Left lobe of liver (tissue), 2 donors: ENCODE results near the gene CHMP6. TPM values are rescaled to one million over a fixed set of nuclear protein-coding genes. Genes with fewer than 3 reads are reported as not detected.
A peak's percentile ranks its signal among the peaks of the same experiment; 100 is the strongest.
"Not testable (repeated sequence)": the region's sequence is repeated elsewhere in the genome, so short reads cannot be mapped to it uniquely, and the experiment has no call there.

Experiments used
- ATAC-seq: fragments of 200-7000 bp; cut with Tn5 transposase; one replicate; pipeline ENCODE4 v1.9.1; 2020; ENCODE audit warnings: mild to moderate bottlenecking, moderate library complexity
- DNase-seq: peaks from one replicate; pipeline ENCODE4 v3.0.0-alpha.2; 2020; ENCODE audit warnings: low spot score
- total RNA-seq: library from RNA; stranded (reverse); gene quantifications from one replicate; pipeline ENCODE4 v1.2.1, GENCODE V29; 2021
- donor health status: DM: no; HTN: no; CAD: no; lungs with moderate emphysema.
- donor health status: DM: no; HTN: yes; CAD: no.

CHMP6 gene
- total RNA-seq, 1 donor from 2014 or later, result 16.5 TPM

- DNase-seq (peak; percentile 45), ATAC-seq (no peak)
These were observed 36.2 kb downstream of the CHMP6 start for GRCh38 chr17:81027591-81028505.

GRCh38 chr17:81028506-81028858, 36.8 kb downstream of the CHMP6 start:
- DNase-seq (no peak), ATAC-seq (no peak)

GRCh38 chr17:81029859-81030258, 38.2 kb downstream of the CHMP6 start:
- ATAC-seq (no peak), DNase-seq (peak; percentile 44)

- ATAC-seq, DNase-seq: not testable (repeated sequence)
These were observed 38.7 kb downstream of the CHMP6 start for GRCh38 chr17:81030312-81030711.

- DNase-seq (peak; percentile 81), ATAC-seq (peak; percentile 56)
These were observed 39.3 kb downstream of the CHMP6 start for GRCh38 chr17:81030741-81031565.

GRCh38 chr17:81031566-81032550, 40.2 kb downstream of the CHMP6 start:
- ATAC-seq (no peak), DNase-seq (no peak)

GRCh38 chr17:81032641-81033480, 41.2 kb downstream of the CHMP6 start:
- DNase-seq (no peak), ATAC-seq (no peak)

- ATAC-seq, result no peak
- DNase-seq, result no peak
These were observed 42.0 kb downstream of the CHMP6 start for GRCh38 chr17:81033535-81034167.

GRCh38 chr17:81034168-81034777, 42.6 kb downstream of the CHMP6 start:
- ATAC-seq (peak; percentile 5), DNase-seq (peak; percentile 67)

GRCh38 chr17:81034779-81035520, 43.3 kb downstream of the CHMP6 start, which contains the start of gene BAIAP2:
BAIAP2 (plus strand) TSS chr17:81035151; CDS start chr17:81035255, 104 bp downstream.
- ATAC-seq, result peak; percentile 55
- DNase-seq, result peak; percentile 97

GRCh38 chr17:81035521-81036196, 44.0 kb downstream of the CHMP6 start:
- no peak for DNase-seq
- ATAC-seq, result no peak

- DNase-seq, result peak; percentile 71
- peak; percentile 1 for ATAC-seq
These were observed 44.7 kb downstream of the CHMP6 start for GRCh38 chr17:81036197-81036941.

- ATAC-seq, result peak; percentile 53
- peak; percentile 91 for DNase-seq
These were observed 45.6 kb downstream of the CHMP6 start for GRCh38 chr17:81037026-81037797.

- DNase-seq, result peak; percentile 95
- ATAC-seq, result peak; percentile 50
These were observed 46.4 kb downstream of the CHMP6 start for GRCh38 chr17:81037798-81038733.

GRCh38 chr17:81039096-81039495, 47.5 kb downstream of the CHMP6 start:
- ATAC-seq, result peak; percentile 41
- peak; percentile 82 for DNase-seq
